Daoy (cell line): ENCODE data around the gene EHD1. TPM values are rescaled to one million over a fixed set of nuclear protein-coding genes. Genes with fewer than 3 reads are reported as not detected.
"Not testable (repeated sequence)": the region's sequence is repeated elsewhere in the genome, so short reads cannot be mapped to it uniquely, and the experiment has no call there.

ENCODE experiments used
- DNase-seq: peaks from one replicate; pipeline ENCODE4 v3.0.0-alpha.2; 2015; ENCODE audit warnings: low read depth
- total RNA-seq: library from RNA; depleted of rRNA; stranded (reverse); fragments of >200 nt; shearing (Covaris generic); gene quantifications from 2 replicates; pipeline ENCODE4 v1.2.3, GENCODE V29; 2014

EHD1 gene
- total RNA-seq, 1 experiment from 2014 or later, result 35.6 TPM

- DNase-seq, result no peak
Measured at GRCh38 chr11:64858467-64859263, 19.8 kb downstream of the EHD1 start.

DNA sequence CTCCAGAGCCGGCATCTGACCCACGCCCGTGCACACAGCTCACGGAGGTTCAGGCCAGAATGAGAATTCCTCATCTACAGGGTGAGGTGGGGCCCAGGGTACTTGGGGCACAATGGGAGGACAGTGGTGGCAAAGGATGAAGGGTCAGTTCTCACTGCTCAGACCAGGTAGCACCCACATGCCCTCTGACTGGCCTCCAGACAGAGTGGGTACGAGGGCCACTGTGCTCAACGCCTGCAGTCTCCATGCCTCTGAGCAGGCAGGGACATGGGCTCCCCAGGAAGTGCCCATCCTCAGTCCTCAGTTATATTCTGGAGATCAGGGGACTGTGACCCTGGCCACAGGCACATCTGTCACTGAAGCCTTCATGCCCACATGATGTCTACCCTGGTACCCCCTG, 20.9 kb downstream of the EHD1 start:
- no peak for DNase-seq

GRCh38 chr11:64856382-64857227, 21.8 kb downstream of the EHD1 start:
- peak; percentile 98 for DNase-seq

DNA sequence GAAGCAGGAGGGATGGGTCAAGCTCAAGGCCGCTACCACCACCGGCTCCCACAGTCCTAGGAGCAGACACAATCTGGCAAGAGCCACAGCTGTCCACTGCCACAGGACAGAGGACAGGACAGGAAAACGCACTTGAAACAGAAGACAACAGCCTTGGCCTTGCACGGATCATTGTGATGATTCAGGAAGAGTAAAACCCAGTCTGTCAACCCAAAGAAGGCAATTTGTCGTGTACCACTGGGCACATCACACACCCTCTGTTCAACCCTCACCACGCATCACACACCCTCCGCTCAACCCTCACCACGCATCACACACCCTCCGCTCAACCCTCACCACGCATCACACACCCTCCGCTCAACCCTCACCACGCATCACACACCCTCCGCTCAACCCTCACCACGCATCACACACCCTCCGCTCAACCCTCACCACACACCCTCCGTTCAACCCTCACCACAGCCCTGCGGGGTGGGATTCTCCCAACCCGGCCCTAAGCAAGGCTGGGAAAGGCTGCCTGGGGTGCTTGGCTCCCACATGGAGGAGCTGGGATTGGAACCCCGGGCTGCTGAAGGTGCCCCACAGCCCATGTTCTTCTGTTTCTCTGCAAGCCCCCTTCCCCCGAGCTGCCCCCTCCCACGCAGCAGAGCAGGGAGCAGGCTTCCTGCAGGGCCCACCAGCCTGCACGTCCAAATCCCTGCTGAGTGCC, 22.7 kb downstream of the EHD1 start:
- peak; percentile 38 for DNase-seq

DNA sequence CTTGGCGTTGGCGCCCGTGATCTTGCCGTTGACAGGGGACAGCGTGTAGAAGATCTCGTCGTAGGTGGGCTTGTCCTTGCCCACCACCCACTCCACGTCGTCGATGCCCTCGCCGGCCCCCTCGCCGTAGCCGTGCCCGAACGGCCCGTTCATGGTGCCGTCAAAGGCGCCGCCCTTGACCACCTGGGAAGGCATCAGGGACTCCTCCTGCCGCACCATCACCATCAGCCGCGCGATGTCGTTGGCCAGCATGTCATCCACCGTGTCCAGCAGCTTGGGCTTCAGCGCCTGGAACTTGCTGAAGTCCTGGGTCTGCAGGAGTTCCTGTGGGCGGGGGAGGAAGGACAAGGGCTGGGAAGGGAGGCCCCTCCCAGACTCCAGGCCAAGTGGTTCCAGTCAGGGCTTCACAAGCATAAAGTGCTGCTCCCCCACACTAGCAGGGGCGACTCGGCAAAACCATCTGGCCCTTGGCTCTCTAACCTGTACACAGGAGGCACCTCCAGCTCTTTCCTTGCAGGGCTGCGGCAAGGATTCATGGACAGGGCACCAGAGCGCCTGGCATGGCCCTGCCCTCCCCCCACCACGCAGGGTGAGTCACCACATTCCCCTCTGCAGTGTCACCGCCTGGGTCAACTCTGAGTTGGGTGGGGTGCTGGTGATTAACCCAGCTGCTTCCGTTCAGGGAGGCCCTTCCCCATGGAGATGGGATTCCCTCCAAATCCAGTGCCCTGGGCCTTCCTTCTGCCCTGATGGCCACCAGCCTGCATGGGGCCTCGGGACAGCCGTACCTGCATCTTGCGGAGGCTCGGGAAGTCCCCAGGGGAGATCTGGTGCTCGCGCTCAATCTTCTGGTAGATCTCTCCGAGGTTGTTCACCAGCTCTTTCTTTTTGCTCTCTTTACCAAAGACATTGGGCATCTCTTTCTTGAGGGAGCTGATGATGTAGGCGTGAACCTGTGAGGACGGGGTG, 23.6 kb downstream of the EHD1 start:
- DNase-seq, result peak; percentile 98

GRCh38 chr11:64854157-64854533, 24.3 kb downstream of the EHD1 start:
- no peak for DNase-seq

DNA sequence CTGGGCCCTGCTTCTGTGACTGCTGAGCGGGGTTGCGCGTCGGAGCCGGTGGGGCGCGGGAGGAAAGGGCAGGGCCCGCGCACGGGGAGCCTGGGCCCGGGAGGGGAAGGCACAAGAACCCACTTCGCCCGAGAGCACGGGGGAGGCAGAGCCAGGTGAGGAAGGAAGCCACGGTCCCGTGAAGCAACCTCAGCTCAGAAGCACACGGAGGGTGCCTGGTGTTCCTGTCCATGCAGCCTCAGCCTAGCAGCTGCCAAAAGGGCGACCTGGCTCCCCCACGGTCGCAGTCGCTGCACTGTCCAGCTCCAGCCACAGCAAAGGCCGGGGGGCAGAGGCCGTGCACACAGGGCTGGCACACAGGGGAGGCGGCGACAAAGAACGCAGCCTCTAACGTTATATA, 24.7 kb downstream of the EHD1 start:
- no peak for DNase-seq

- no peak for DNase-seq
Measured at GRCh38 chr11:64852804-64853509, 25.5 kb downstream of the EHD1 start.

- no peak for DNase-seq
Measured at GRCh38 chr11:64851831-64852351, 26.5 kb downstream of the EHD1 start.

GRCh38 chr11:64850979-64851567, 27.3 kb downstream of the EHD1 start:
- peak; percentile 30 for DNase-seq

- no peak for DNase-seq
Measured at GRCh38 chr11:64849598-64850356, 28.6 kb downstream of the EHD1 start.

- DNase-seq, result no peak
Measured at GRCh38 chr11:64848826-64849597, 29.4 kb downstream of the EHD1 start.

GRCh38 chr11:64848214-64848825, 30.1 kb downstream of the EHD1 start:
- DNase-seq, result no peak

DNA sequence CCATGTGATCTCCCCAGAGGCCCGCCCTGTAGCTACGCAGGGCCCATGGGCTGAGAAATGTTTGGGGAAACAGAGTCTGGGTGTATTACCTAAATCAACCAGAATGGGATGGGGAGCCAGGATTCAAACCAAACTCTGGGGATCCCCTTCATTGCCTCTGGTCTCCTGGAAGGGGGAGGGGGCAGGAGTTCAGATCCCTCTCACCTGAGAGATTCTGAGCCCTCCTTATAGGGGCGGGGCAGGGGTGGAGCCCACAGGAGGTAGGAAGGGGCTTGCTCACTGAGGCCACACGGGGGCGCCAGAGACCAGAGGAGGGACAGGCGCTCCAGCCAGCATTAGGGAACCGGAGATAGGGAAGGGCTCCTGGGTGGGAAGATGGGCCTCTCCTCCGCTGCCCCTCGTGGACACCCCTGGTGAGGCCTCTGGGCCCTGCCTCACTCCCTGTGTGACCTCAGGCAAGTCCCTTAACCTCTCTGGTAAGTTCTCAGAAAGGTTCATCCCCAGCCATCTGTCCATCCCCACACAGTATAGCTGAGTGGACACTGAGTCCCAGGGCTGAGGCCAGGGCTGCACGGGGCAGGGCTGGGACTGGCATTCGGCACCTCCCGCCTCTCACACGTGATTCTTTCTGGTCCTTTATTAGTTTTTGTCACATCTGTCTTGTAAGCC, 31.3 kb downstream of the EHD1 start:
- peak; percentile 93 for DNase-seq

DNA sequence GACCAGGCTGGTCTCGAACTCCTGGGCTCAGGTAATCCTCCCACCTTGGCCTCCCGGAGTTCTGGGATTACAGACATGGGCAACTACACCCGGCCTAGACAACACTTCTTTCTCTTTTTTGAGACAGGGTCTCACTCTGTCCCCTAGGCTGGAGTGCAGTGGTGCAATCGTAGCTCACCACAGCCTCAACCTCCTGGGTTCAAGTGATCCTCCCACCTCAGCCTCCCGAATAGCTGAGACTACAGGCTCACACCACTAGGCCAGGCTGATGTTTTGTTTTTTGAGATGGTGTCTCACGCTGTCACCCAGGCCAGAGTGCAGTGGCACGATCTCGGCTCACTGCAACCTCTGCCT, 32.7 kb downstream of the EHD1 start:
- DNase-seq, result not testable (repeated sequence)

DNA sequence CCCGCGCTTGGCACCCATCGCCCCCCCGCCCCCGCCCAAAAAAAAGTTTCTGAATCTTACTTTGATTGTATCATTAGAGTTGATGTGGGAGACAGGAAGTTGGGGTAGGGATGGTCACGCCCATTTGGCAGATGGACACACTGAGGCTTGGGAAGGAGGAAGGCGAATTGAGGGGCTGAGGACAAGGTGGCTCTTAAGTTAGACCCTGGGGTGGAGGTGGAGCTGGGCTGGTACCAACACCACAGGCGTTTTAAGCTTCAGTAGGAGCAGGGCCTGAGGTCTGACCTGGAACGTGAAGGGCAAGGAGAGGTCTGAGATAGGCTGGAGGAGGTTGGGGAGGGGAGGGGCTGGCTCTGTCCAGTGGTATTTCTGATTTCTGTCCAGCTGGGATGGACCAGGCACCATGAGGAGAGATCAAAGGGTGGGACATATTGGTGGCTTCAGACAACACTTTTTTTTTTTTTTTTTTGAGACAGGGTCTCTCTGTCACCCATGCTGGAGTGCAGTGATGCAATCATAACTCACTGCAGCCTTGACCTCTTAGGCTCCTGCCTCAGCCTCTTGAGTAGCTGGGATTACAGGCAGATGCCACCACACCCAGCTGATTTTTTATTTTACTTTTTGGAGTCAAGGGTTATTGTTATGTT, 33.2 kb downstream of the EHD1 start:
- DNase-seq, result no peak
